ENCODE data around the gene ART4.

Gene ART4

GRCh38 chr12:14850929-14851663, 7.8 kb upstream of the ART4 start:
- no peak for FAIRE-seq

GRCh38 chr12:14849661-14850060, 6.3 kb upstream of the ART4 start:
- no peak for FAIRE-seq

- no peak for FAIRE-seq
Measured at GRCh38 chr12:14846876-14847580, 3.7 kb upstream of the ART4 start.

- no peak for FAIRE-seq
Measured at GRCh38 chr12:14846042-14846587, 2.8 kb upstream of the ART4 start.

- peak; percentile 92 for FAIRE-seq
Measured at GRCh38 chr12:14845350-14845750, 2.0 kb upstream of the ART4 start.

- FAIRE-seq = no peak
Measured at GRCh38 chr12:14844401-14844800, 1.1 kb upstream of the ART4 start.

GRCh38 chr12:14842315-14842714, 1.0 kb downstream of the ART4 start:
- FAIRE-seq = peak; percentile 95

GRCh38 chr12:14841761-14842160, 1.6 kb downstream of the ART4 start:
- peak; percentile 76 for FAIRE-seq

GRCh38 chr12:14840616-14841015, 2.7 kb downstream of the ART4 start:
- no peak for FAIRE-seq

GRCh38 chr12:14839262-14839661, 4.1 kb downstream of the ART4 start:
- no peak for FAIRE-seq

- no peak for FAIRE-seq
Measured at GRCh38 chr12:14836336-14837210, 6.8 kb downstream of the ART4 start.

- peak; percentile 92 for FAIRE-seq
Measured at GRCh38 chr12:14834509-14834908, 8.8 kb downstream of the ART4 start.

- no peak for FAIRE-seq
Measured at GRCh38 chr12:14833952-14834351, 9.4 kb downstream of the ART4 start.

- peak; percentile 77 for FAIRE-seq
Measured at GRCh38 chr12:14833336-14833735, 10.0 kb downstream of the ART4 start.

- FAIRE-seq = no peak
Measured at GRCh38 chr12:14828892-14829291, 14.4 kb downstream of the ART4 start.

- FAIRE-seq = no peak
Measured at GRCh38 chr12:14827043-14827442, 16.3 kb downstream of the ART4 start.

- no peak for FAIRE-seq
Measured at GRCh38 chr12:14826491-14826890, 16.8 kb downstream of the ART4 start.

- FAIRE-seq = no peak
Measured at GRCh38 chr12:14825256-14825655, 18.1 kb downstream of the ART4 start.

GRCh38 chr12:14824012-14824634, 19.2 kb downstream of the ART4 start:
- no peak for FAIRE-seq

- no peak for FAIRE-seq
Measured at GRCh38 chr12:14814014-14814413, 29.3 kb downstream of the ART4 start, which contains the start of gene SMCO3. SMCO3 (minus strand) TSS chr12:14814182; CDS start chr12:14806680, 7,502 bp downstream.

- FAIRE-seq = no peak
Measured at GRCh38 chr12:14811486-14811885, 31.8 kb downstream of the ART4 start.

- no peak for FAIRE-seq
Measured at GRCh38 chr12:14810953-14811483, 32.3 kb downstream of the ART4 start.
